Cardiac muscle cell (in vitro differentiated cells and primary cell): ENCODE results near the gene TRAPPC1. TPM values are rescaled to one million over a fixed set of nuclear protein-coding genes. Genes with fewer than 3 reads are reported as not detected.

ENCODE experiments used
- DNase-seq, 2 donors: peaks; one replicate each; pipeline versions ENCODE4 v3.0.0 to v3.0.0-alpha.2; 2010 to 2017; ENCODE audit warnings: low read depth in 1 of 2, low spot score in 1 of 2
- H3K27ac ChIP-seq: fragments of 200-600 bp; sonication (generic); 2 replicates; pipeline ENCODE4 v1.5.1; 2016
- H3K27me3 ChIP-seq: fragments of 200-600 bp; sonication (generic); 2 replicates; pipeline ENCODE4 v1.6.0; 2016; ENCODE audit warnings: control low read depth
- H3K36me3 ChIP-seq: fragments of 200-600 bp; sonication (generic); 2 replicates; pipeline ENCODE4 v1.5.1; 2016; ENCODE audit warnings: control low read depth
- H3K4me1 ChIP-seq: fragments of 200-600 bp; sonication (generic); 2 replicates; pipeline ENCODE4 v1.8.1; 2017; ENCODE audit warnings: low read depth, mild to moderate bottlenecking, mixed run types
- H3K4me3 ChIP-seq: fragments of 200-600 bp; sonication (generic); 2 replicates; pipeline ENCODE4 v1.5.1; 2016; ENCODE audit warnings: mild to moderate bottlenecking
- H3K9me3 ChIP-seq: fragments of 200-600 bp; sonication (generic); 2 replicates; pipeline ENCODE4 v1.5.1; 2017; ENCODE audit warnings: low read depth, mild to moderate bottlenecking, control low read depth
- polyA plus RNA-seq: library from polyadenylated mRNA; unstranded; fragments of >200 nt; fragmentation: Nextera tagmentation; extraction: Ambion mirVana; gene quantifications from 2 replicates; pipeline ENCODE4 v1.2.1, GENCODE V29; 2016
- total RNA-seq: library from RNA; depleted of rRNA; stranded (reverse); fragments of >200 nt; gene quantifications from 2 replicates; pipeline ENCODE4 v1.2.3, GENCODE V29; 2016
- TF ChIP-seq, protein P1 (sequence below): IDR thresholded peaks from 2 replicates; pipeline ENCODE4 v1.5.1; 2012; ENCODE audit warnings: low read depth, mild to moderate bottlenecking, low read length

Gene TRAPPC1
- total and polyA plus RNA-seq, 2 experiments from 2014 or later, result 92.0 to 386 TPM

DNA sequence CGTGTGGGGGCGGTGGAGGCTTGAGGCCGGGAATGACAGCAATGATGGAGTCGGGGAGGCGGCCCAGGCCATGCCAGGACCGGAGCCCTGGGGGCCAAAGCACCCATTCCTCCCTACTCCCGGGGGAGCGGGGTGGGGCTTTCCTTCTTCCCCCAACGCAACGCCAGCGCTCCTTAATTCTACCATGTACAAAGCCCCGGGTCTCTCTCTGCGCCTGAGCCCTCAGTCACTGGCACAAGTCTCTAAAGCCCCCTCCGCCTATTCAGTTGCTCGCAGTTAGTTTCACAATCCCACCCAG lies 15.4 kb downstream of the TRAPPC1 start:
- no peak for DNase-seq
- TF ChIP-seq, protein P1, sequence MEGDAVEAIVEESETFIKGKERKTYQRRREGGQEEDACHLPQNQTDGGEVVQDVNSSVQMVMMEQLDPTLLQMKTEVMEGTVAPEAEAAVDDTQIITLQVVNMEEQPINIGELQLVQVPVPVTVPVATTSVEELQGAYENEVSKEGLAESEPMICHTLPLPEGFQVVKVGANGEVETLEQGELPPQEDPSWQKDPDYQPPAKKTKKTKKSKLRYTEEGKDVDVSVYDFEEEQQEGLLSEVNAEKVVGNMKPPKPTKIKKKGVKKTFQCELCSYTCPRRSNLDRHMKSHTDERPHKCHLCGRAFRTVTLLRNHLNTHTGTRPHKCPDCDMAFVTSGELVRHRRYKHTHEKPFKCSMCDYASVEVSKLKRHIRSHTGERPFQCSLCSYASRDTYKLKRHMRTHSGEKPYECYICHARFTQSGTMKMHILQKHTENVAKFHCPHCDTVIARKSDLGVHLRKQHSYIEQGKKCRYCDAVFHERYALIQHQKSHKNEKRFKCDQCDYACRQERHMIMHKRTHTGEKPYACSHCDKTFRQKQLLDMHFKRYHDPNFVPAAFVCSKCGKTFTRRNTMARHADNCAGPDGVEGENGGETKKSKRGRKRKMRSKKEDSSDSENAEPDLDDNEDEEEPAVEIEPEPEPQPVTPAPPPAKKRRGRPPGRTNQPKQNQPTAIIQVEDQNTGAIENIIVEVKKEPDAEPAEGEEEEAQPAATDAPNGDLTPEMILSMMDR, result no peak
- Histone ChIP-seq H3K9me3 (no peaks in the 10 kb centered on the region), H3K4me3 (peak overlapping the region; percentile 35), H3K27ac (peak overlapping the region; percentile 86), H3K36me3 (no peaks in the 10 kb centered on the region), H3K27me3 (no peaks in the 10 kb centered on the region), H3K4me1 (peaks cover 11% of the 10 kb centered on the region)

DNA sequence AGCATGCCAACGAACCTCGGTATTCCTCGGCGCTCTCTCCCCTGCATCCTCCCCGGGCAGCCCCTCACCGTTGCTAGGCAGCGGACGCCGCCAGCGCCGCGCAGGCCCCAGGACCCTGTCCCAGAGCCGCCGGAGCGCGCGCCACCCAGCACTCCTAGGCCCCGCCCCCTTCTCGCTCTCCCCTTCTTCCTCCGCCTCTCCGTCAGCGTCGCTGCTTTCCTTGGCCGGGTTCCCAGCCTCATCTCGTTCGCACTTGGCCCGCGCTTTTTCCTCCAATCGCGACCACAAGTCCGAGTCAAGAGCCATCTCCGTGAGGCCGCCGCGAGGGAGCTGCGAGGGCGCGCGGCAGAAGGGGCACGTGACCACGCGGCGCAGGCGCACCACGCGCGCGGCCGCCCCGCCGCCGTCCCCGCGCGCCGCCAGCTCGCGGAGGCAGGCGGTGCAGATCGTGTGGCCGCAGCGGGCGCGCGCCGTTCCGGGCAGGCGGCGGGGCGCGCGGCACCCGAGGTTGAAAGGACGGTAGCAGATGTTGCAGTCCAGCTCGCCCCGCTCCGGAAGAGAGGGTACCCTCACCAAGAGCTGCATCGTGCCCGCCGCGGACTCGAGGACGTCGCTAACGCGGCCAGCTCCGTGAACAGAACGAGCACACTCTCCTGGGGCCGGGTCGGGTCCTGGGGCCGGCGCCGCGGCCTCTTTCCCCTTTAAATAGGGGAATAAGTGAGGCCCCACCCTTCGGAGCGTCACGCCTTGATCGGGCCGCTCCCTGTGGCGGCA lies 15.9 kb downstream of the TRAPPC1 start, which contains the start of gene RNF227:
Gene RNF227, minus strand, starts transcription at position 679 of the 774 bp plus-strand sequence. Its CDS starts 94 bp downstream, at position 585.
- DNase-seq, result peak; percentile 95 to 99
- H3K4me1 ChIP-seq, result peaks cover 11% of the 10 kb centered on the region
- peak within 1 kb of the TSS; percentile 86 for H3K27ac ChIP-seq
- H3K36me3 ChIP-seq, result no peaks in the 10 kb centered on the region
- no peaks in the 10 kb centered on the region for H3K27me3 ChIP-seq
- TF ChIP-seq, protein P1, result no peak
- H3K4me3 ChIP-seq, result peak within 1 kb of the TSS; percentile 35
- no peaks in the 10 kb centered on the region for H3K9me3 ChIP-seq

DNA sequence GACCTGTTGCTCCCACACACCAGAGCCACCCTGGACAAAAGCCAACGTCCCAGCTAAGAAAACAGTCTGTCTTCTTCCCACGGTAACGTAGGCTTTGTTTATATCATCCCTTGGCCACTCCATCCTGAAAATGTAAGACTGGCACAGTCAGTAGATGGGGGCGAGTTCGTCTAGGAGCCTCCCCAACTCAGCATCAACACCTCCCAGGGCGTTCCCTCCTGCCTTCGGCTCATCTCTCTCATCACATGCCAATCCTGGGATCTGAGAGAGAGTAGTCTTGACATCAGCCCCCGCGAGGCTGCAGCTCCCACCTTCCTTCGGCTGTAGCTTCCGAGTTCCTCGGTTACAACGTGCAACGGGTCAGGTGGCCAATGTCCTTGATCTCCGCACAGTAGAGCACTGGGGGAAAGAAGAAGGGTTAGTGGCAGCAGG lies 16.6 kb downstream of the TRAPPC1 start:
- H3K27ac ChIP-seq, result peak overlapping the region; percentile 86
- H3K36me3 ChIP-seq, result peaks cover 5% of the 10 kb centered on the region

DNA sequence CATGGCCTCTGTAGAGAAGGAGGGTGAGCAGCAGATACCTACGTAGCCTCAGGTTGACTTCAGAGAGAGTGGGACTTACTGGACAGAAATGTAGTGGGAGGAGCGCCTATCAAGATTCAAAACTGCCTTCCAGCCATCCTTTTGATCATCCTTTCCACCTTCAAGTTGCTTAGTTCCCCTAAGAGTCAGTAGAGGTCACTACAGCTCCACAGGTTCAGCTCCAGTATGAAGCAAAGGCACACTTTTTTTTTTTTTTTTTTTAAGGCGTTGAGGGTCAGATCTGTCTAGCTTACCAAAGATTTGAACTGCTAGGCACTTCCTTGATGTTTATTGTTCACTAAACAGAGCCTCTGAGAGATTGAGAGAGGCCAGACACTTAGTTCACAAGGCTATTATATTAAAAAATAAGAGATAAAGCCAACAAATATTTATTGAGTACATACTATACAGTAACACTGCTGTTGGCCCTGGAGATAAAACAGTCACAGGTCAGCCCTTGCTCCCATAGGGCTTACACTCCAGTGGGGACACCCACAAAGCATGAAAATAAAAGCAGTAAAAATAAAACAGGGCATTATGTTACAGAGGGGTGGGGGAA lies 18.7 kb downstream of the TRAPPC1 start:
- H3K9me3 ChIP-seq, result no peaks in the 10 kb centered on the region
- H3K27ac ChIP-seq, result no peak overlapping the region
- H3K4me1 ChIP-seq, result peaks cover 11% of the 10 kb centered on the region
- H3K36me3 ChIP-seq, result peaks cover 11% of the 10 kb centered on the region
- no peak overlapping the region for H3K4me3 ChIP-seq
- TF ChIP-seq, protein P1, result peak; percentile 78
- DNase-seq, result peak; percentile 76 to 85
- H3K27me3 ChIP-seq, result no peaks in the 10 kb centered on the region

More for the DNA sequence above, 16.6 kb downstream of the TRAPPC1 start:
- TF ChIP-seq, protein P1, result no peak
- Histone ChIP-seq H3K27me3 (no peaks in the 10 kb centered on the region), H3K4me3 (peak overlapping the region; percentile 35), H3K9me3 (no peaks in the 10 kb centered on the region), H3K4me1 (peaks cover 11% of the 10 kb centered on the region)
- peak in 1 of 2 donors; percentile 54 for DNase-seq

DNA sequence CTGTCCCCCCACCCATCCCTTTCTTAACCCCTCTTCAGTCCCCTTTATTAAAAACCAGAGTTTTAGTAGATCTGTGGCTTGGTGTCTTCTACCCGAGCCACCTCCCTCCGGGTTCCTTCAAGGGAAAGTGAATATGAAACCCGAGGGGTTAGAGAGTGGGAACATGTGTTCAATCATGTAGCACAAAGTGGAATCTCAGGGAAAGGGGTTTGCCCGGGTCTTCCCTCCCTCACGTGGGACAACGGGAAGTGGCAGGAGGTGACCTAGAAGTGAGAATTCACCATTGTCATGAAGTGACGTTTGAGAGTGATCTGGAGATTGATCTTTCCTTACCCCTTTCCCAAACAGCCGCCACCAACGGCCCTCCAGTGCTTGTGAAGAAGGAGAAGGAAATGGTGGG lies 20.6 kb downstream of the TRAPPC1 start:
- H3K27me3 ChIP-seq, result no peaks in the 10 kb centered on the region

More for the DNA sequence above, 20.6 kb downstream of the TRAPPC1 start:
- Histone ChIP-seq H3K36me3 (peaks cover 20% of the 10 kb centered on the region), H3K4me3 (no peak overlapping the region), H3K9me3 (no peaks in the 10 kb centered on the region), H3K27ac (no peak overlapping the region), H3K4me1 (peaks cover 8% of the 10 kb centered on the region)
- TF ChIP-seq, protein P1, result no peak
- no peak for DNase-seq
